ENCODE data around the gene ZNF32. TPM values are rescaled to one million over a fixed set of nuclear protein-coding genes. Genes with fewer than 3 reads are reported as not detected.
A peak's percentile ranks its signal among the peaks of the same experiment; 100 is the strongest.

Gene ZNF32
- total RNA-seq, 2 experiments from 2014 or later: 12.5 to 13.7 TPM

DNA sequence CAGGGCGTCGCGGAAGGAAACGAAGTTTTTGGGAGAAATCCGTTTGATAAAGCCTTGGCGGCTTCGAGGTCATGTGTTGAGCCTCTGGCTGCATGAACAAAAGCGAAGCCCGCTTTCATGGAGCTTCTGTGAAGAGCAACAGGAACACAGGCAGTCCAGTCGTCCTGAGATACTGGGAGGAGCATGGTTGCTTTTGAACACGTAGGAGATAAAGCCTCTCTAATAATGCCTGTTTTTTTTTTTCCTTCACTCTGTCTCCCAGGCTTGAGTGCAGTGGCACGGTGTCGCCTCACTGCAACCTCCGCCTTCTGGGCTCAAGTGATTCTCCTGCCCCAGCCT, 473 bp upstream of the ZNF32 start:
- intact Hi-C loops (cut with micrococcal nuclease): no loop called here
- H3K36me3 Mint-ChIP-seq (ENCODE audit: low read depth): peaks cover 38% of the 10 kb centered on the region
- DNase-seq: no peak
- peak overlapping the region; percentile 79 for H3K27ac Mint-ChIP-seq
- TF ChIP-seq CTCF (IDR thresholded peaks at IDR 0.05): no peak
- CTCF ChIA-PET: interaction anchor here (1.8 kb wide), 1 partner anchor 356 kb away, joined by 4 read pairs; no protein-coding TSS in a partner anchor
- H3K4me3 Mint-ChIP-seq: peak overlapping the region; percentile 82
- peaks cover 5% of the 10 kb centered on the region for H3K27me3 Mint-ChIP-seq
- ATAC-seq: peak; percentile 2
- H3K4me1 Mint-ChIP-seq (ENCODE audit: low read depth): peaks cover 18% of the 10 kb centered on the region
- POLR2A ChIA-PET: interaction anchor here (0.6 kb wide), 1 partner anchor 41 kb away, joined by 3 read pairs; no protein-coding TSS in a partner anchor
- peaks cover 27% of the 10 kb centered on the region for H3K9me3 Mint-ChIP-seq

GRCh38 chr10:43648095-43648397, 635 bp downstream of the ZNF32 start:
- POLR2A ChIA-PET: interaction anchor here (0.6 to 1.1 kb wide), 4 partner anchors 37 to 75 kb away, joined by 3 to 4 read pairs (median 4); no protein-coding TSS in a partner anchor
- H3K4me1 Mint-ChIP-seq (ENCODE audit: low read depth): peaks cover 18% of the 10 kb centered on the region
- H3K9me3 Mint-ChIP-seq: peaks cover 34% of the 10 kb centered on the region
- H3K27ac Mint-ChIP-seq: peak overlapping the region; percentile 92
- CTCF ChIA-PET: interaction anchor here (0.8 to 1.9 kb wide), 3 partner anchors 36 to 355 kb away, joined by 3 to 4 read pairs (median 4); no protein-coding TSS in a partner anchor
- H3K27me3 Mint-ChIP-seq: peaks cover 5% of the 10 kb centered on the region
- DNase-seq: no peak
- H3K4me3 Mint-ChIP-seq: peak overlapping the region; percentile 82
- TF ChIP-seq CTCF (IDR thresholded peaks at IDR 0.05): no peak
- ATAC-seq: peak; percentile 8
- H3K36me3 Mint-ChIP-seq (ENCODE audit: low read depth): peaks cover 49% of the 10 kb centered on the region
- intact Hi-C loops (cut with micrococcal nuclease): no loop called here

GRCh38 chr10:43647576-43647975, 1.1 kb downstream of the ZNF32 start:
- Mint-ChIP-seq H3K27me3 (peaks cover 5% of the 10 kb centered on the region), H3K36me3 (ENCODE audit: low read depth) (peaks cover 53% of the 10 kb centered on the region), H3K4me1 (ENCODE audit: low read depth) (peaks cover 18% of the 10 kb centered on the region), H3K27ac (peak overlapping the region; percentile 92), H3K9me3 (peaks cover 37% of the 10 kb centered on the region), H3K4me3 (peak overlapping the region; percentile 82)
- DNase-seq: no peak
- ChIA-PET CTCF (interaction anchor here (1.8 to 1.9 kb wide), 2 partner anchors 52 to 355 kb away, joined by 4 read pairs; no protein-coding TSS in a partner anchor), POLR2A (interaction anchor here (0.6 to 1.1 kb wide), 6 partner anchors 37 to 80 kb away, joined by 3 to 4 read pairs (median 4); partner anchors contain the start of gene ZNF485)
- intact Hi-C loops (cut with micrococcal nuclease): no loop called here
- no peak for ATAC-seq
- TF ChIP-seq CTCF (IDR thresholded peaks at IDR 0.05): no peak

DNA sequence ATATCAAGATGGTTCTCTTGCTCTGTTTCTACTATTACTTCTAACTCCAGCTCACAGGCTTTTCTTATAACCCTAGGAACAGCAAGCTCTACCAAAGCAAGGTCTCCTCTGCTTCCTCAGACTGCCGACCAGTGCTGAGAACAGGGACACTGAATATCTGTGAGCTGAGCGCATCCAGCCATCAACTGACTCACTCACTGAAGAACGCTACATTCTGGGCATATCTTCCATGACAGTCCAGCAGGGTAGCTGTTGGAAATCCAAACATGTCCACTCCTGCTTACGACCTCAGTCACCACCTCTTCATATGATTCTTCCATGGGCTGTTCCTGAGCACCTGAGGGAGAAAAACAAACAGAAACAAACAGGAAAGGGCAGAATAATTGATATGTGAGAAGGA, 2.8 kb downstream of the ZNF32 start:
- Mint-ChIP-seq H3K27me3 (peaks cover 2% of the 10 kb centered on the region), H3K27ac (no peak overlapping the region), H3K4me3 (no peak overlapping the region), H3K4me1 (ENCODE audit: low read depth) (peaks cover 18% of the 10 kb centered on the region), H3K36me3 (ENCODE audit: low read depth) (peaks cover 62% of the 10 kb centered on the region), H3K9me3 (peaks cover 50% of the 10 kb centered on the region)
- no peak for ATAC-seq
- ChIA-PET POLR2A (no interaction called here), CTCF (no interaction called here)
- DNase-seq: no peak
- TF ChIP-seq CTCF (IDR thresholded peaks at IDR 0.05): no peak
- intact Hi-C loops (cut with micrococcal nuclease): no loop called here

- H3K4me1 Mint-ChIP-seq (ENCODE audit: low read depth): peaks cover 15% of the 10 kb centered on the region
- H3K27ac Mint-ChIP-seq: no peak overlapping the region
- no peak for ATAC-seq
- DNase-seq: no peak
- intact Hi-C loops (cut with micrococcal nuclease): no loop called here
- H3K27me3 Mint-ChIP-seq: no peaks in the 10 kb centered on the region
- H3K4me3 Mint-ChIP-seq: no peak overlapping the region
- H3K9me3 Mint-ChIP-seq: peaks cover 56% of the 10 kb centered on the region
- ChIA-PET CTCF (interaction anchor here (1.0 kb wide), 1 partner anchor 45 kb away, joined by 3 read pairs; no protein-coding TSS in a partner anchor), POLR2A (interaction anchor here (0.5 to 1.4 kb wide), 3 partner anchors 23 to 71 kb away, joined by 3 to 4 read pairs (median 3); no protein-coding TSS in a partner anchor)
- TF ChIP-seq CTCF (IDR thresholded peaks at IDR 0.05): no peak
- H3K36me3 Mint-ChIP-seq (ENCODE audit: low read depth): peaks cover 62% of the 10 kb centered on the region
Measured at GRCh38 chr10:43644252-43644651, 4.4 kb downstream of the ZNF32 start.
